Astrocyte of the hippocampus (primary cell): ENCODE data around the gene CEMIP.

ENCODE experiments used
- DNase-seq: peaks from one replicate; pipeline ENCODE4 v3.0.0; 2011; ENCODE audit warnings: low read depth, low spot score

CEMIP gene

DNA sequence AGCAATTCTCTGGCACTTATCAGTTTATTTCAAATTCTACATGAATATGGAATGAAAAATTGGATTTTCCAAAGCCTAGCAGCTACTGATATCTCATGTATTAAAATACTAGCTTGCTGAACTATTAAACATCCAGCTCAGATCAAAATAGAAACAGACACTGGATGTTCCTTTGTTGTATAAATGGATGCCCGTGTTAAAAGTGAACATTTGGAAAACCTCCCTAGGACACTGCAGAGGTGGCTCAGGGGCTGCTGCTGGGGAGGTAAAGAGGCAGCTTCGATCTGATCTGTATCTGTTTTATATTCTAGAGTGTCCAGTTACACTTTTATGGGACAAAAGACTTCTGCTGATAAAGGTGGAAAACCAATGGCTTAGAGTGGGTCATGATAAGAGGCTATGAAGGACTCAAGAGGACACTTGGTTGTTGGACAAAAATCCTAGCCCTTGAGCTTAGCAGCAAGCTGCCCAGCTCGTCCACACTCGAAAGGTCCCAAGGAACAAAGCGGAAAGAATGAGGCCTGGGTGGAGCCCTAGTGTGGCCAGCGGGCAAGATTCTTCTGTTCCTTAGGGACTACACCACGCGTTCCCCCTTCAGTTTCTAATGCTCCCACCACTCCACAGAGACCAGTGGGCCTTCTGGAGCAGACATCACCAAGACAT, 200.5 kb downstream of the CEMIP start:
- no peak for DNase-seq

- DNase-seq: no peak
These were observed 203.0 kb downstream of the CEMIP start for GRCh38 chr15:80982205-80982604.

GRCh38 chr15:80982839-80983238, 203.7 kb downstream of the CEMIP start:
- DNase-seq: no peak

DNA sequence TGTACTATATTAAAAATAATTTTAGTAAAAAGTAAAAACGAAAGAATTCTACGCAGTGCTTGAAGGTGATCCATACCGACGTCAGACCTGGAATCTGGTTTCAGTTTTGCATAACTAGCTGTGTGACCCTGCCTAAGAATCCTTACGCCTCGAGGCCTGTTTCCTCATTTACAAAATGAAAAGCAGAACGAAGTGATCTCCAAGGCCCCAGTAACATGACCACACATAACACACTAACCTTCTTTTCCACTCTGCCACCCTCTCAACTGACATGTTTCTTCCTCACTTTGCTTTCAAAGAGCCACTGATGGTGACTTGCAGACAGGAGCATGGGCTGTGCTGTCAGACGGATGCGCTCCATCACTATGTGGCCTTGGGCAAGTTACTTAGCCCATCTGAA, 205.7 kb downstream of the CEMIP start:
- DNase-seq: no peak

- DNase-seq: no peak
These were observed 206.8 kb downstream of the CEMIP start for GRCh38 chr15:80985981-80986380.

DNA sequence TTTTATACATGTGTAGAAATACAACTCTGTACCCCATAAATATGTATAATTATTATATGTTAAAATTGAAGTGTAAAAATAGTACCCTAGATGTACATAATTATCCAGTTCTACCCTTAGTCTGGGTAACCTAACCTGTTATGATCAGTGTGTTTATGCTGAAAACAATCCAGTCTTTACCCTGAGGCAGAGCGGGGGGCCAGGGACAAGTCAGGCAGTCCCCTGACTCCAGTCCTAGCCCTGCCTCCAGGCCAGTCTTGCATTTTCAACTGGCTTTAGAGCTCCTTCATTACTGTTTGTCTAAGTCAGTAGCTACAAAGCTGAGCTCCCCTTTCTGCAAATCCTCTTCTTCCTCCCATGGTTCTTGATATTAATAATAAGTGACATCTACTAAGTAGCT, 207.3 kb downstream of the CEMIP start:
- DNase-seq: no peak

DNA sequence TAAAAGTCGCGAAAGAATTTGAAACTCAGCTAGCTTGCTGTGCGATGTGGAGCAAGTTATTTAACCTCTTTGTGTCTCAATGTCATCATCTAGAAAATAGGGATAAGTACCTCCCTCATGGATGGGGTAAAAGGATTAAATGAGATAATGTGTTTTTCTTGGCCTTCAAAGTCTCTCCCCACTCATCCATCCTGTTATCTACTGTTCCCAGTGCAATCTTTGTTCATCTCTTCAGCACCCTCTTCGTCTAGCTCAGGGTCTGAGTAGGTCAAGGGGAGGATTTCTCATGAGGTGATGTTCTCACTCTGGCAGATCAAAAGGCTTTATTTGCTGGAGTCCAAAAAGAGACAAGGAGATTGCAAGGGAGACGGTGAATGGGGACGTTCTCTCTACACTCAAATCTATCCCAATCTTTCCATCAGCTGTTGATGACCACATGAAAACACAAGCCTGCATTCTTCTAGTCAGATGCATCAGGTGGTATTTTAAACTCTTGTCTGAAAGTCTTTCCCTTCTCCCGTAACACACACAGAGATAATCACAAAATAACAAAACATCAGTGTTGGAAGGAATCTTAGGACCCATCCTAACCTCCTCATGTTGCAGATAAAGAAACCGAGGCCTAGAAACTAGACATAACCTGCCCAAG, 209.1 kb downstream of the CEMIP start:
- DNase-seq: no peak

DNA sequence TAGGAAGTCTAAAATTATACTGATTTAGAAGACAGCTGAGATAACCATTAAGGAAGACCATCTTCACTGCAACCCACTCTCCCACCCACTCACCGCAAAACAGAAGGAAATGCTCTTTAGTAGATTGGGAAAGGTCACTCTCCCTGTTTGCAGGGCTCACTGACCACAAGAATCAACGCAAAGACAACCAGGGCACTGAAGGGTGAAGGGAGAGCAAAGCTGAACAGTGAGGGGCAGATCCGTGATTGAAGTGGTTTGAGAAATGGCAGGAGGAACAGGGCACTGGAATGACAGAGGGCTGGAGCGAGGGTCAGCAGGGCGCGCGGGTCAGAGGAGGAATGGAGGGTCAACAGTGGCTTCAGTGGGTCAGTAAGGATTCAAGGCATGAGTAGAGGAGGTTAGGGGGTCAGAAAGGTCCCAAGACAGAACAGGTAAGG, 209.9 kb downstream of the CEMIP start:
- peak; percentile 7 for DNase-seq

DNA sequence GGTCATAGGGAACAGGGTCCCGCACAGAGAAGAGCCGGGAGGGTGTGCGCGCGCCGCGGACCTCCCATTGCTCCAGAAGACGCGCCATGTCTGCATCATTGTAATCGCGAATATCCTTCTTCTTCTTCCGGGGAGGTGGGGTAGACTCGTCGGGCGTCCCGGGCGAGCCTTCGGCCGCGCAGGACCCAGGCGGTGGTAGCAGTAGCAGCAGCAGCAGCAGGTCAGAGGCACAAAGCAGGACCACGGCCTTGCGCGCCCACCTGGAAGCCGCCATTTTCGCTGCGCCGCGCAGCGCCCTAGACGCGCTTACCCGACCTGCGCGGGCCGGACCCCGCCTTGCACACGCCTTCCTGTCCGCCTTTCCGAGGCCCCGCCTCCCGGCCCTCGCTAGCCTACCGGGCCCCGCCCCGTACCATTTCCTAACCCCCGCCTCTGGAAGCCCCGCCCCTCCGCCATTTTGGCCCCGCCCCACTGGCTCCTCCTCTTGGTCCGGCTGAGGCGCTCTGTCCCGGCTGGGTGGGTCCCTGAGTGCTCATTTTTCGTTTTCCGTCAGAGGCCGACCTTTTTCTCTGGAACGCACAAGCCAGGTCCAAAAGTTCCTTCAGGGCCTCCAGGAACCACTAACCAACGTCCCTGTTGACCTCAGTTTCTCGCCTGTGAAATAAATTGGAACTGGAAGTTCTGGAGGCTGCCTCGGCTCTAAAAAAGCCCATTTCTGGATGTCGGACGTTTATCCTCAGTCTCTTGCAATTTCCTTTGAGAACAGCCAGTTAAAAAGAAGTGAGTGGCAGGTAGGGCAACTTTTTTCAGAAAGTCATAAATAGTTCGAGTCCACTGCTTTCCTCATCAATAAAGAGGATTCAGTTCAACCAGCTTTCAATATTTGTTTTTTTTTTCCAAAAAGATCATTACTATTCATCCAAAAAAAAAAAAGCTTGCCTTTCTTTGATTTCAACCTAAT, 210.6 kb downstream of the CEMIP start, which contains the start of gene MESD:
MESD (minus strand) TSS at position 302 of the 961 bp plus-strand sequence; CDS start at position 274, 28 bp downstream.
- DNase-seq: peak; percentile 99

DNA sequence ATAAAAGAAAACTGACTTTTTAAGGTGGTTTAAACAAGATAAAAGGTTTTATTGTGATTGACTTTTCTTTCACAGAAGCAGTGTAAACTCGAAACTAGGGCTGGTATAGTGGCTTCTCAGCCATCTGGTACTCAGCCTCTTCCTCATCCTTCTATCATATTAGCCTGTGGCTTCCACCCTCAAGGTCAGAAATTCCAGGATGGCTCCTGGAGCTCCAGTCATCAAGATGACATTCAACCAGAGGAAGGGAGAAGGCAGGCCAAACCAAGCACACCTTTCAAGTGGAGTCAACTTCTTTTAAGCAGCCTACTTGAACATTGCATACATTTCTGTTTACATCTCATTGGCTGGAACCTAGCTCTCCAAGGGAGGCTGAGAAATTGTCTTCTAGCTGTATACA, 211.8 kb downstream of the CEMIP start:
- DNase-seq: no peak

GRCh38 chr15:80991421-80991820, 212.3 kb downstream of the CEMIP start:
- no peak for DNase-seq

GRCh38 chr15:80992006-80992405, 212.8 kb downstream of the CEMIP start:
- DNase-seq: no peak

DNA sequence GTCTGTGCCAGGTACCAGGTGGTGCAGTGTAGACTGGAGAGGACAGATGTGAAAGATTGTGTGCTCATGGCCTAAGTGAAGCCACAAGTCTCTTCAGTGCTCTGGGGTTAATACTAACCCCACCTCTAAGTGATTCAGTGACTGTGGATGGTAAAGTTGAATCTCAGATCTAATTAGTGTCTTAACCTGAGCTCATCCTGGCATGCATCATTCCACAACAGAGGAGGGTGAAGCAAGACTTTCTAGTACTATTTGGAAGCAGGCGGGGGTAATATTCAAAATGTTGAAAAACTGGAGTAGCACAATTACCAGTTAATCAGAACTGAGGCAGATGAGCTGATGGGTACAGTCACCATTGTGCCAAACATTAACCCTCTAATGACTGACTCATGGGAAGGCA, 213.3 kb downstream of the CEMIP start:
- no peak for DNase-seq

GRCh38 chr15:80996247-80996646, 217.1 kb downstream of the CEMIP start:
- peak; percentile 13 for DNase-seq

DNA sequence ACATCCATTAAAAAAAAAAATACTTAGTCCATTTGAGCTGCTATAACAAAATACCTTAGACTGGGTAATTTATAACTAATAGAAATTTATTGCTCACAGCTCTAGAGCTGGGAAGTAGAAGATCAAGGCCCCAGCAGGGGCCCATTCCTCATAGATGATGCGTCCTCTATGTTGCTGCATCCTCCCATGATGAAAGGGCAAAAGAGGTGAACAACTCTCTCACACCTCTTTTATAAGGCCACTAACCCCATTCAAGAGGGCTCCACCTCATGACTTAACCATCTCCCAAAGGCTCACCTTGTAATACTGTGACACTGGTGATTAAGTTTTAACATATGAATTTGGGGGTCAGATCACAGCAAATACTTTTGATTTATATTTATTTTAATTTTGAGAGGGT, 218.5 kb downstream of the CEMIP start:
- DNase-seq: no peak

GRCh38 chr15:80998251-80998650, 219.1 kb downstream of the CEMIP start:
- DNase-seq: no peak

GRCh38 chr15:80999623-81000036, 220.5 kb downstream of the CEMIP start:
- DNase-seq: no peak

GRCh38 chr15:81000144-81000623, 221.0 kb downstream of the CEMIP start:
- no peak for DNase-seq

- peak; percentile 95 for DNase-seq
These were observed 221.5 kb downstream of the CEMIP start, which contains the start of gene TLNRD1 for GRCh38 chr15:81000624-81001151. Gene TLNRD1 (plus strand): TSS chr15:81000923. CDS start chr15:81002272, 1,349 bp downstream.
